ENCODE data around the gene ACACB.

The ACACB gene

GRCh38 chr12:109302358-109302757 is 186.0 kb downstream of the ACACB start:
- DNase-seq (ENCODE audit: low read depth in 2 of 2) = no peak

DNA sequence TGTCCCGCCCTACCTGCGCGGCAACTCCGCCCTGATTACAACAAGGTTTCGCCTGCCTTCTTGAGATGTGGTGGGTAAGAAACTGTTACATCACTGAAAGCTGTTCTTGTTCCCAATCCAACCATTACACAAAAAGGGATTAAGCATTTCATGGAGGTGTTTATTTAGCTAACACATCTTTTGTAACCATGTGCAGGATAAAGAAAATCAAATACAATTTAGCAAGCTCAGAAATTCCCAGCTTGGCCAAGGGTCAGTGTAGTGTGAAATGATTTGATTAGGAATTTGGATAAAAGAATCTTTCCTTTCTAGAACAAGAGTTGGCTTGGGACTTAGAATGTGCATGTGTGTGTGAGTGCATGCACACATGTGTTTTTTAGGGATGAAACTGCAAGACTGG is 186.4 kb downstream of the ACACB start:
- no peak for DNase-seq (ENCODE audit: low read depth in 2 of 2)

- DNase-seq (ENCODE audit: low read depth in 2 of 2) = no peak
Measured at GRCh38 chr12:109304485-109304884, 188.1 kb downstream of the ACACB start.

GRCh38 chr12:109305547-109305946 is 189.2 kb downstream of the ACACB start:
- no peak for DNase-seq (ENCODE audit: low read depth in 2 of 2)

DNA sequence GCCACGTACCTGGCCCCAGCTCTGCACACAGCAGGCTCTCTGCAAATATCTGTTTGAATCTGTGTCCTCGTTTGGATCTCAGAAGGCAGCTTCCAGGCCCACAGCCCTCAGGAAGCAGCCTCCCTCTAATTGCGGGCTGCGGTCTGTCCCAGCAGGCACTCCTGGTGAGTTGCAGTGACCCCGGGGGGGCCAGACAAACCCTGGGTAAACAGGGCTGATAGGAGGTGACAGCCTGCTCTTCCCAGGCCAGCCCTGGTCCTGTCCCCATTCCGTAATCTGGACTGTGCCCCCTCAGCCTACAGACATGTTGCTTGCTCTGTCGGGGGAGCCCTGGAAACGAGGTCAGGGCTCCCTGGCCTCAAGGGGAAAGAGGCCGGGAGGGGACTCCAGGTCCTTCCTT is 190.7 kb downstream of the ACACB start:
- no peak for DNase-seq (ENCODE audit: low read depth in 2 of 2)

GRCh38 chr12:109308534-109309380 is 192.4 kb downstream of the ACACB start, which contains the start of gene FOXN4:
FOXN4 (minus strand) TSS chr12:109309284; CDS start chr12:109308321, 963 bp downstream.
- no peak for DNase-seq (ENCODE audit: low read depth in 2 of 2)

GRCh38 chr12:109309381-109310246 is 193.2 kb downstream of the ACACB start:
- no peak for DNase-seq (ENCODE audit: low read depth in 2 of 2)

DNA sequence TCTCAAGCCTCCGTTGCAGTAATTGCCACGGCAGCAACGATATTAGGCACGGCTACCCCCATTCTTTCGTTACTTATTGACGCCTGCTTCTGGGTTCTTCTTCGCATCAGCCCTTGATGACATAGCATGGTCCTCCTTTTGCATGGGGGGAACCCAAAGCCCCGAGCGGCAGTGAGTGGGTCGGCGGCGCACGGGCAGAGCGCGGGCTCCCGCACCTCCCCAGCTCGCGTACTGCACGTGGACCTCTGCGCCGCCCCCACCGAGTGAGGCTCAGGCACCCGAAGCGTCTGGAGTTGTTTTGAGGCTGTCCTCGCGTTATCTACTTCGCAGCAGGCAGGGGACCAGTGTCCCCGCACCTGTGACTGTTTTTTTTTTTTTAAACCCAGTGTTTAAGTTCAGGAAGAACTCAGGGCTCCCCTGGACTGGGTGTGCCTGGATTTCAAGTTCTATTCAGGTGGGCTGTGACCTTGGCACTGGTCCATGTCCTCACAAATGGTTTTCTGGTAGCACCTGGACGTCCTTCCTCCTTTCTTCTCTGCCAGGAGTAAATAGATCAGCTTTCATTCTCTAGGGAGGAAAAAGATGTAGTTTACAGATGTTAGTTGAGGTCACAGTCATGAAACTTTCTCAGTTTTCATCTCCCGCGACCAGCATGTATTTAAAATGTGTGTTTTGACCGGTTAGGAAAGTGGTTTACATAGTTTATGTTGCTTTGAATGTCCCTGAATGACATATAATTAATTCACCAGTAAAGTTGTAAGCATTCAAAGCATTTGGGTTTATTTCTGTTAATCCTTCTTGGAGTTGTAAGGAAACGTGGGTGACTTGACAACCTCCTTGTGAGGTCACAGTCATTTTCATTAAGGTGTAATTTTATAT is 194.1 kb downstream of the ACACB start:
- DNase-seq (ENCODE audit: low read depth in 2 of 2) = peak in 1 of 2 donors; percentile 9
